NCI-H446 treated with DMSO at 0.1 percent for 48 hours (cell line): ENCODE results near the gene TTC23L.
"Not testable (repeated sequence)": the region's sequence is repeated elsewhere in the genome, so short reads cannot be mapped to it uniquely, and the experiment has no call there.

Experiments
- DNase-seq: peaks from one replicate; lab custom pipeline; 2025; lab: John Stamatoyannopoulos, UW

The TTC23L gene, protein sequence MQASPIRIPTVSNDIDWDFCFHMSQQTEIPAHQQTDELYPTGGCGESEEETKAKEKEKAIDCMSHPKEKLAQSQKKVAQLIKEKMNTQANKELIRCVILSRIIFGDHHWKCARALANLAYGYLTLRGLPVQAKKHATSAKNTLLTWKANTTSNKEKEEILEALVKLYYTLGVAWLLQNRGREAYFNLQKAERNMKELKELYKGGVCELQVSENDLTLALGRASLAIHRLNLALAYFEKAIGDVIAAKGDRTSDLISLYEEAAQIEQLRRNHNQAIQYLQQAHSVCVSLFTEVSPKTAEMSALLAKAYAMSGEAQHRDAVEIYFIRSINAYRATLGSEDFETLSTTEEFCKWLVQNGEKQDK

GRCh38 chr5:34838785-34839714, at the start of gene TTC23L:
Gene TTC23L (plus strand): TSS chr5:34839164. CDS start chr5:34840672, 1,508 bp downstream.
- DNase-seq: peak; percentile 82

DNA sequence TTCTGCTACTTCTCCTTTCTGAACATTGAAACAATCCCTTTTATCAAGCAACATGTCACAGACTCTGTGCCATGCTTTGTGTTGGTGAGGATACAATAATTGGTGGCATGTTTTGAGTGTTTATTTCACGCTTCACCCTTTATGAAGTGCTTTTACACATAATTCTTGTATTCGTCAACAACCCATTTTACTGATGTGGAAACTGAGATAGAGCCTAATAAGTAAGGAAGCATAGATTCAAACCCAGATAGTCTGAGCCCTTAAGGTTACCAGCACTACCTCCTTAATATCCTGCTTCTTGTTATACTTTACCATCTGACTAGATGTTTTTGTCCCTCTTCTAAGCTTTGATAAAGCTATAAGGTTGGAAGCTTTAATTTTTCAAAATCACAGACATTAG, 49.3 kb upstream of the TTC23L start:
- DNase-seq: no peak

GRCh38 chr5:34790069-34790468, 48.9 kb upstream of the TTC23L start:
- no peak for DNase-seq

DNA sequence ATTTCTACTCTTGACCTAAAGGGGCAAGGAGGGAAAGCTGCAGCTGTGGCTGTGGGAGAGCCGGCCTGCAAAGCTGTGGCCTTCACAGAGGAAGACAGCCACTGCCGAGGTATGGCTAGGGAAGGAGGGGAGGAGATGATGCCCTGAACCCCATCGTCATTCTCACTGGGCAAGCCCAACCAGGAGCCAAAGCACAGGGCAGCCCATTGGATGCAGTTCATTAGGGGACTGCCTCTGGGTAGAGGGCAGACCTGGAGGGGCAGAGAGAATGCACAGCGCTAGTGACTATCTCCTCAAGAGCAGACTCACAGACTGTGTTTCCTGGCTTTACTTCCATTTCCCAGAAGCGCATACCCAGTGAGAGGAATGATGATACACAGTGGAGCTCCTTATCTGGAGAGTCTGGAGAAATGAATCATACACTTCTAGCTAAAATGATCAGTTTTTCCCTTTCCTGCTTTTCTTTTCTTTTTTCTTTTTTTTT, 47.2 kb upstream of the TTC23L start:
- DNase-seq: no peak

DNA sequence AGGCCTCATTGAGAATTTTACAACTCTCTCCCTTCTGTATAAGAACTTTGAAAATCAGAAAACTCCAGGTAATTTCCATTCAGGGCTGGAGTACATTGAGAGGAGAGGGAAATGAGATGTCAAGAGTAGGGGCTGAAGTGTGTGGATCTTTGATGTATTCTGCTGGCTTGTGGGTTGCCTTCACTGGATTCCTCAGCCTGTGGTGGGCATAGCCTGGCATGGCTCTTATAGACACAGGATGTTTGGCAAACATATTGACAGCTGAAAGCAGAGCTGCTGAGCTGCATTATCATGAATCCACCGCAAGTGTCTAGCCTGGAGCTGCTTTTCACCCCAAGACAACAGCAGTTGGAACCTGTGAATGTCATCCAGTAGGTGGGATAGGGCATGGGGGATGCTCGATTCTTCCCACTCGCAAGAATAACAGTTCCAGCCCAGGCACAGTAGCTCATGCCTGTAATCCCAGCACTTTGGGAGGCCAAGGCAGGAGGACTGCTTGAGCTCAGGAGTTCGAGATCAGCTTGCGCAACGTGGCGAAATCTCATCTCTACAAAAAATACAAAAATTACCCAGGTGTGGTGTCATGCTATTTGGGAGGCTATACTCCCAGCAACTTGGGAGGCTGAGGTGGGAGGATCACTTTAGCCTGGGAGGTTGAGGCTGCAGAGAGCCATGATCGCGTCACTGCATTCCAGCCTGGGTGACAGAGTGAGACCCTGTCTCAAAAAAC, 36.0 kb upstream of the TTC23L start:
- DNase-seq: no peak

DNA sequence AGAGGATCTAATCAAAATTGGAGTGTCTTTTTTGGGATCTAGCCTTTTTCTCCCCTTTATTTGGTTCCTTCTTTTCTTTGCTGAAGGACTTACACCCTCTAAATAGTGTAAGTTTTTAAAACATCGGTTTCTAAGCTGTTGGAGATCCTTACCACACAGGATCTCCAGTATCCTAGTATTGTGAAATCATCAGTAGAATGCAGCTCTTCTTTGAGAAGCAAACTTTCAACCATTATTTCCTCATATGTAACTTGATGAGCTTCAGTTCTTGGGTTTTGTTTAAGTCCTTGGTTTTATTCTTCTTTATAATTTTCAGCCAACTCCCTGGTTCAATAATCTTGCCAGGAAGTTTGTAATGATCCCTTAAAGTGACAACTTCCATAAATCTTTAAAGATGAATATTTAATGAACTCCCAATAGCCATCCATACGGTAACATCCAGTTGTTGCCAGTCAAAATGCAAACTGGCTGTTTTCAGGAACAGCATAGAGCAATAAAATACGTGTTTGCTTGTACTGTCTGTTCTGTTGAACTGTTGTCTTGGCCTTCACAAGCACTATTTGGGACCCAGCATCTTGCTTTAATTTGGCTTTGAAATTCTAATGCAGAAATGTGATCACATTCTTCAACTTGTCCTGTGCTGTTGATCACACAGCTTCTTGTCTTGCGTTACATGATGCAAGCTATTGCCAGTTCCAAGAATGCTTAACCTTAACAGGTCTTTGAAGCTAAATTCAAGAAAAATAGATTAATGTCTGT, 34.8 kb upstream of the TTC23L start:
- DNase-seq: no peak

GRCh38 chr5:34804913-34805312, 34.1 kb upstream of the TTC23L start:
- no peak for DNase-seq

DNA sequence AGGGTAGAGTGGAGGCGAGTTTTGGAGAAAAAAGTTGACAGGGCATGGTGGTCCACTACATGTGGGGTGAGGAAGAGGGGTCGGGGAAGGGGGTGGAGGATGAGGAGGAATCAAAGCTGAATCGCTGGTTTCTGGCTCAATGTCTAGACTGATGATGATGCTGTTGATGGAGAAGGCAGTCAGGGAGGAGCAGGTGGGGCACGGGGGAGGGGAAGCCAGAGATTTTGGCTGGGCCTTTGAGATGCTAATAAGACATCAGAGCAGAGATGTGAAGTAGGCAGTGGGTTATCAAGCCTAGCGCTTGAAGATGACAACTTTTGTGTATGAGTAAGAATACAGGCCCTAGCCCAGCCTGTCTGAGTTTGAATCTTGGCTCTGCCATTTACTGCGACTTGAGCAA, 32.4 kb upstream of the TTC23L start:
- no peak for DNase-seq

DNA sequence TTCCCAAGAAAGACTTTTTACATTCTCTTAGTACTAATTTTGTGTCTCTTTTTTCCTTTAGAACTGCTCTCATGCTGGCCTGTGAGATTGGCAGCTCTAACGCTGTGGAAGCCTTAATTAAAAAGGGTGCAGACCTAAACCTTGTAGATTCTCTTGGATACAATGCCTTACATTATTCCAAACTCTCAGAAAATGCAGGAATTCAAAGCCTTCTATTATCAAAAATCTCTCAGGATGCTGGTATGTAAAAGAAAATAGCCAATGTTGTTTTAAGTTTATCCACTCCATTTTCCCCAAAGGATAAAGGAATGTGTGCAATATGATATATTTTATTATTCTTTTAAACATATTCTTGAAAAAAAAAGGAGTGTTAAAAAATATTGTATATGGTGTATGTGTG, 27.3 kb upstream of the TTC23L start:
- DNase-seq: no peak

GRCh38 chr5:34813509-34813908, 25.5 kb upstream of the TTC23L start:
- no peak for DNase-seq

DNA sequence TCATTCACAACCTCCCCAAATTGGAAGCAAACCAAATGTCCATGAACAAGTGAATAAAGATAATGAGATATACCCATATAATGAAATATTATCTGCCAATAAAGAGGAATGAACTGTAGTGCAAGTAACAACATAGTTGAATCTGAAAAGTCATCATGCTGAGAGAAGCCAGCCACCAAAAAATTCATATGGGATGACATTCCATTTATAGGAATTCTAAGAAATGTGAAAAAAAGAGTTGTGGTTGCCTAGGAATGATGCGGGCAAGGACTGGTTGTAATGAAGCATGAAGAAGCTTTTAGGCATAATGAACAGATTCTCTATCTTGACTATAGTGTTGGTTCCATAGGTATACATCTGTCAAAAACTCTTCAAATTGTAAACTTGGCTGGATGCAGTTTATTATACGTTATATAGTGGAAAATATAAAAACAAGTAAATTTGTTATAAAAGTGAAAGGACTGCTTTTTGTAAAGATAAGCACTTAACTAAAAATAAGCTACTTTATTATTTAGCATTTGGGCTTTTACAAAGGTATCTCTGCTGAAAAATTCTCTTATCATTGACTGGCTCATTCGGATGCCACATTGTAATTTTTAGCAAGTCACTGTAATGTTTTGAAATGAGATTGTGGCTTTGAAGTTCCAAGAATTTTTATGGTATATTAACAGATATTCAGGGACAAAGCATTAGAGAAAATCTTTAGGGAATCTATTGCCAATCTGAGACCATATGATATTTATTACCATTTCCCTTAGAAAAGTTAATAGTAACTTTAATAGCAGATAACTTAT, 21.2 kb upstream of the TTC23L start:
- no peak for DNase-seq

DNA sequence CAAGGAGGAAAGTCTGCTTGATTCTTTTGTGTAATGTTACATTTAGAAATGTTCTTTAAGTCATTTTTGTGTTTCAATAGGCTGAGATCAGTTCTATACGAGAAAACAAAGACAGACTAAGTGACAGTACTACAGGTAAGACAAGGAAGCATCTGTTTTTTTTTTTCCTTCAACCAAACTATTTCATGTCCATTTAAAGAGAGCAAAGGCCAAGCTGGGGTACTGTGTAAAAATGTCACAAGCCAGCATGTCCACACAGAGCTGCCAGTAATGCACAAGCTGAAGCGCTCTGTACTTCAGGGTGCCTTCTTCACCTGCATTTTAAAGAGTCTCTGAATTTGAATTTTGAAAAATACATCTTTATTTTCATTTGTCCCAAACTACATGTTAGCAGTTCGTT, 20.2 kb upstream of the TTC23L start:
- no peak for DNase-seq

- DNase-seq: no peak
Measured at GRCh38 chr5:34820593-34820992, 18.4 kb upstream of the TTC23L start.

DNA sequence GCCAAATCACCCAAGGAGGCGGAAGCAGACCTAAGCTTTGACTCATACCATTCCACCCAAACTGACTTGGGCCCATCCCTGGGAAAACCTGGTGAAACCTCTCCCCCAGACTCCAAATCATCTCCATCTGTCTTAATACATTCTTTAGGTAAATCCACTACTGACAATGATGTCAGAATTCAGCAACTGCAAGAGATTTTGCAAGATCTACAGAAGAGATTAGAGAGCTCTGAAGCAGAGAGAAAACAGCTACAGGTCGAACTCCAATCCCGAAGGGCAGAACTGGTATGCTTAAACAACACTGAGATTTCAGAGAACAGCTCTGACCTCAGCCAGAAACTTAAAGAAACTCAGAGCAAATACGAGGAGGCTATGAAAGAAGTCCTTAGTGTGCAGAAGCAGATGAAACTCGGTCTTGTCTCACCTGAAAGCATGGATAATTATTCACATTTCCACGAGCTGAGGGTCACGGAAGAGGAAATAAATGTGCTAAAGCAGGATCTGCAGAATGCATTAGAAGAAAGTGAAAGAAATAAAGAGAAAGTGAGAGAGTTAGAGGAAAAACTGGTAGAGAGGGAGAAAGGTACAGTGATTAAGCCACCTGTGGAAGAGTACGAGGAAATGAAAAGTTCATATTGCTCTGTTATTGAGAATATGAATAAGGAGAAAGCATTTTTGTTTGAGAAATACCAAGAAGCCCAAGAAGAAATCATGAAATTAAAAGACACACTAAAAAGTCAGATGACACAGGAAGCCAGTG, 15.8 kb upstream of the TTC23L start:
- DNase-seq: no peak

- DNase-seq: no peak
Measured at GRCh38 chr5:34826347-34826746, 12.6 kb upstream of the TTC23L start.

DNA sequence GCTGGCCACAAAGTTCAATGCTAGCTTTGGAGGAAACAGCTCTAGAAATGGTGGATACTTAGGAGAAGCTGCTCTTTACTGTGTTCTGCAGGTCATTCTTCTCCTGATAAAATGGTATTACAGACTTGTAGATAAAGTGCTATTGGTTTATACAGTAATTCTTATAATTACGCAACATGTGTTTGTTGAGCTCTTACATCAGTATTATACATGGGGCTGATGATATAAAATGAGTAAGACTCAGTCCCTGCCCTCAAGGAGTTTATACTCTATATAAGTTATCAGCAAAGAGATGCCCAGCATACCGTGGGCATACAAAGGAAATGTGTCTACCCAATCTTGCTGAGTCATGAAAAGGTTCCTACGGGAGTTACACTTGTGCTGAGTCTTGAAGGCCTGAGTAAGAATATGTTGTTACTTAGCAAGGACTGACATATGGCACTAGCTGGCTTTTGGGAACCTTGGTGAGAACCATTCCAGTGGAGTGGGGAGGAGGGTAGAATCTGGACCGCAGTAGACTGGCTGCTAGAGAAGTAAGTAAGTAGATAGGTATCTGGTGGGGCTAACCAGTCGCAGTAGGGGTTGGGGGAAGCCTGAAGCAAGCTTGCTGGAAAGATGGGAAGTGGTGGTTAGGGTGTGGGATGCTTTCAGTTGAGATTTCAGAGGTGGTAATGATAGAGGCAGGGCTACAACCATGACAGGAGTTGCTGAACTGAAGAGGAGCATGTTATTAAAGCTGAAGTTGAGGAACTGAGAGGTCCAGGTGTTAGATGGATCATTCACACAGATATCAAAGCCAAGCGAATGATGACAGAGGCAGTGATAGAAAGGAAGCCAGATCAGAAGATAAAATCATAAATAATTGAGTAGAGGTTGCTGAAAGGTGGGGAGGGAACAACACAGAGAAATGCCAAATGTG, 11.1 kb upstream of the TTC23L start:
- DNase-seq: no peak

DNA sequence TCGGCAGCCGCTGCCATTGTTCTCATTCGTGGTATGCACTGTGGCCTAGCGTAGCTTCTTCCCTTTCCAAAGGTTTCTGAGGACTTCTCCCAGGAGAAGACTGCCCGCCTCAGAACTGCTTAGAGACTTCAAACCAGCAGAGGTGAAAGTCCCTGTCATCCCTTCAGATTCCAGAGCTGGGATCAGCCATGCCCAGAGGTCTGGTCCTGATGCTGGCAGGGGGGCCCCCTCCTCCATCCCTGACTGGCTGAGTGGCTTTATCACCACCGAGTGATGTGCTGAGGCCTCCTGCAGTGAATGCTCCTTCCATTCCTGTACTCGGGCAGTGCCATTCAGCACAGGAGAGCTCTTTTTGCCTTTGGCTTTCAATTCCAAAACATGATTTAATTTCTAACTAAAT, 8.1 kb upstream of the TTC23L start:
- DNase-seq: not testable (repeated sequence)

DNA sequence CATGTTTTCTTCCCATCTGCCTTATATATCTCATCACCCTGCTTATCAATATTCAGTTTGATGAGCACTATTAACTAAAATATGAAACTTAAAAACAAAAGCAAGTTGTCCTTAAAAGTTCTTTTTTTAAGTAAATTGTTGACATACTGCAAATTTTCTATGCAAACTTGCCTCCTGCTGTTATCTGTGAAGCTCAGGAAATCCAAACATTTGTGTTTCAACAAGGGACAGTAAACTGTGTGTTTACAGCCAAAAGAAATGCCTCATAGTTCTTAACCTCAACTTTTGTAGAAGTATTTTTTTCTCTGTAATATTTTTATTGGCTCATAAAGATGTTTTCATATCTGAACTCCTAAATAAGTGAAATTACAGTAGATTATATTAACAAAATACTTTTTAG, 7.7 kb upstream of the TTC23L start:
- DNase-seq: no peak

DNA sequence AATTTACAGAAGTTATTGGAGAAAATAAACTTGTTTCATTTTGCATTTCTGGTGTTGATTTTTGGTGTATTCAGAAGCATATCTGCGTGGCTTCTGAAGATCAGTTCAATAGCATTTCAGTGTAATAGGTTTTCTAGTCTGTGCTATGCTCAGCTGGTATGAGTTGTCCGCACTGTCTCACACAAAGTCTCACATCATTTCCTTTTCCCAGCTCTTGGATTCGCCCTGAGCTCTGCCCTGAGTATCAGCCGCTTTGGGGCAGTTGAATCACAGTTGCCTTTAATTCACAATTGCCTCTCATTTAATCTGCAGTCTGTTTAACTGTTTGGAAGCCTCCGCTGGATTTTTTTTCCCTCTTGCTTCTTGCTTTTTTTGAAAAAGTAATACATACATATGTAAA, 6.4 kb upstream of the TTC23L start:
- DNase-seq: no peak
